Measurements from ENCODE around the gene DYRK2.
A peak's percentile ranks its signal among the peaks of the same experiment; 100 is the strongest.

The DYRK2 gene

GRCh38 chr12:67648521-67649260, at the start of gene DYRK2:
Gene DYRK2 (plus strand): TSS chr12:67648745. CDS start chr12:67649134, 389 bp downstream.
- DNase-seq, result peak; percentile 84

GRCh38 chr12:67599691-67600090, 48.9 kb upstream of the DYRK2 start:
- DNase-seq, result no peak

GRCh38 chr12:67601126-67601525, 47.4 kb upstream of the DYRK2 start:
- no peak for DNase-seq

GRCh38 chr12:67609226-67609870, 39.2 kb upstream of the DYRK2 start:
- DNase-seq, result no peak

- no peak for DNase-seq
Observed at GRCh38 chr12:67613040-67613439, 35.5 kb upstream of the DYRK2 start.

- DNase-seq, result no peak
Observed at GRCh38 chr12:67617629-67618028, 30.9 kb upstream of the DYRK2 start.

GRCh38 chr12:67618303-67618702, 30.2 kb upstream of the DYRK2 start:
- DNase-seq, result no peak

- no peak for DNase-seq
Observed at GRCh38 chr12:67621112-67621511, 27.4 kb upstream of the DYRK2 start.

- DNase-seq, result no peak
Observed at GRCh38 chr12:67621926-67622325, 26.6 kb upstream of the DYRK2 start.

GRCh38 chr12:67623259-67623658, 25.3 kb upstream of the DYRK2 start:
- no peak for DNase-seq

GRCh38 chr12:67624355-67624754, 24.2 kb upstream of the DYRK2 start:
- DNase-seq, result no peak

GRCh38 chr12:67625004-67625403, 23.5 kb upstream of the DYRK2 start:
- no peak for DNase-seq

GRCh38 chr12:67626156-67626555, 22.4 kb upstream of the DYRK2 start:
- DNase-seq, result no peak

GRCh38 chr12:67630373-67631088, 18.0 kb upstream of the DYRK2 start:
- peak; percentile 79 for DNase-seq

GRCh38 chr12:67632005-67632404, 16.5 kb upstream of the DYRK2 start:
- no peak for DNase-seq

GRCh38 chr12:67633024-67633610, 15.4 kb upstream of the DYRK2 start:
- no peak for DNase-seq

GRCh38 chr12:67633708-67634107, 14.8 kb upstream of the DYRK2 start:
- peak; percentile 24 for DNase-seq

GRCh38 chr12:67634303-67634761, 14.2 kb upstream of the DYRK2 start:
- no peak for DNase-seq

- DNase-seq, result no peak
Observed at GRCh38 chr12:67637718-67638117, 10.8 kb upstream of the DYRK2 start.

GRCh38 chr12:67638694-67639093, 9.9 kb upstream of the DYRK2 start:
- DNase-seq, result no peak

- no peak for DNase-seq
Observed at GRCh38 chr12:67640863-67641262, 7.7 kb upstream of the DYRK2 start.

GRCh38 chr12:67645126-67645525, 3.4 kb upstream of the DYRK2 start:
- no peak for DNase-seq

- DNase-seq, result no peak
Observed at GRCh38 chr12:67645601-67646000, 2.9 kb upstream of the DYRK2 start.

Measured in hematopoietic multipotent progenitor cell treated with erythropoietin and hydrocortisone succinate and interleukin-3 and kit ligand, for 6 days (in vitro differentiated cells).